WTC11 (cell line): ENCODE results near the gene MACROD2.

Experiments
- CTCF ChIP-seq: fragments of 200-600 bp; IDR thresholded peaks from 2 replicates; pipeline ENCODE4 v1.8.0; 2022; ENCODE audit warnings: antibody characterized with exemption
- MAX ChIP-seq: sonication (generic); formaldehyde crosslinking; IDR thresholded peaks from 2 replicates; pipeline ENCODE4 v1.8.0; 2022; ENCODE audit warnings: mild to moderate bottlenecking, missing genetic modification reagents
- MYBL2 ChIP-seq: sonication (generic); formaldehyde crosslinking; IDR thresholded peaks from 2 replicates; pipeline ENCODE4 v1.8.1; 2023; ENCODE audit warnings: mild to moderate bottlenecking, moderate library complexity, missing genetic modification reagents
- PRDM15 ChIP-seq: sonication (generic); formaldehyde crosslinking; IDR thresholded peaks from 2 replicates; pipeline ENCODE4 v1.8.0; 2022; ENCODE audit warnings: missing genetic modification reagents
- TF ChIP-seq, protein P1 (sequence below): sonication (generic); formaldehyde crosslinking; IDR thresholded peaks from 2 replicates; pipeline ENCODE4 v1.8.0; 2022; ENCODE audit warnings: mild to moderate bottlenecking, missing genetic modification reagents
- TF ChIP-seq, protein P2 (sequence below): sonication (generic); formaldehyde crosslinking; IDR thresholded peaks from 2 replicates; pipeline ENCODE4 v1.8.1; 2023; ENCODE audit warnings: mild to moderate bottlenecking, moderate library complexity, missing genetic modification reagents
- TF ChIP-seq, protein P3 (sequence below): sonication (generic); formaldehyde crosslinking; IDR thresholded peaks from 2 replicates; pipeline ENCODE4 v1.8.0; 2023; ENCODE audit warnings: missing genetic modification reagents, mild to moderate bottlenecking, borderline replicate concordance
- TF ChIP-seq, protein P4 (sequence below): sonication (generic); formaldehyde crosslinking; IDR thresholded peaks from 2 replicates; pipeline ENCODE4 v1.8.1; 2022; ENCODE audit warnings: low read depth, missing genetic modification reagents, borderline replicate concordance

DNA sequence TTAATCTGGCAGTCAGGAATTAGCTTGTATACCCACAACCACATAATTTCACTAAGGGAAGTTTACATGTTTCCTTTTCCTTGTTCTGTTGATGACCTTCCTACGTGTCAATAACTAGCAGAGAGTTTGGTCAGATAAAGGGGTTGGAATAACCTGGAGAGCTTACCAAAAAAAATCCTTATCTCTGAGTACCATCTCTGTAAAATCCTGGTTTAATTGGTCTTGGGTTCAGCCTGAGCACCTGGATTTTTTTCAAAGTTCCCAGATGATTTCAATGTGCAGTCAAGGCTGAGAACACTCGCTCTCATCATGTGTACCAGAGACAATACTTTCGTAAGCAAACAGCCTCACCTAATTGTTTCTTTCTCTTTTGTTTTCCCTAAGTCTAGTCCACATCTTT, 825.9 kb downstream of the MACROD2 start:
- TF ChIP-seq, protein P1, sequence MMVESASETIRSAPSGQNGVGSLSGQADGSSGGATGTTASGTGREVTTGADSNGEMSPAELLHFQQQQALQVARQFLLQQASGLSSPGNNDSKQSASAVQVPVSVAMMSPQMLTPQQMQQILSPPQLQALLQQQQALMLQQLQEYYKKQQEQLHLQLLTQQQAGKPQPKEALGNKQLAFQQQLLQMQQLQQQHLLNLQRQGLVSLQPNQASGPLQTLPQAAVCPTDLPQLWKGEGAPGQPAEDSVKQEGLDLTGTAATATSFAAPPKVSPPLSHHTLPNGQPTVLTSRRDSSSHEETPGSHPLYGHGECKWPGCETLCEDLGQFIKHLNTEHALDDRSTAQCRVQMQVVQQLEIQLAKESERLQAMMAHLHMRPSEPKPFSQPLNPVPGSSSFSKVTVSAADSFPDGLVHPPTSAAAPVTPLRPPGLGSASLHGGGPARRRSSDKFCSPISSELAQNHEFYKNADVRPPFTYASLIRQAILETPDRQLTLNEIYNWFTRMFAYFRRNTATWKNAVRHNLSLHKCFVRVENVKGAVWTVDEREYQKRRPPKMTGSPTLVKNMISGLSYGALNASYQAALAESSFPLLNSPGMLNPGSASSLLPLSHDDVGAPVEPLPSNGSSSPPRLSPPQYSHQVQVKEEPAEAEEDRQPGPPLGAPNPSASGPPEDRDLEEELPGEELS (CRISPR knock-in tag) = no peak
- TF ChIP-seq, protein P2, sequence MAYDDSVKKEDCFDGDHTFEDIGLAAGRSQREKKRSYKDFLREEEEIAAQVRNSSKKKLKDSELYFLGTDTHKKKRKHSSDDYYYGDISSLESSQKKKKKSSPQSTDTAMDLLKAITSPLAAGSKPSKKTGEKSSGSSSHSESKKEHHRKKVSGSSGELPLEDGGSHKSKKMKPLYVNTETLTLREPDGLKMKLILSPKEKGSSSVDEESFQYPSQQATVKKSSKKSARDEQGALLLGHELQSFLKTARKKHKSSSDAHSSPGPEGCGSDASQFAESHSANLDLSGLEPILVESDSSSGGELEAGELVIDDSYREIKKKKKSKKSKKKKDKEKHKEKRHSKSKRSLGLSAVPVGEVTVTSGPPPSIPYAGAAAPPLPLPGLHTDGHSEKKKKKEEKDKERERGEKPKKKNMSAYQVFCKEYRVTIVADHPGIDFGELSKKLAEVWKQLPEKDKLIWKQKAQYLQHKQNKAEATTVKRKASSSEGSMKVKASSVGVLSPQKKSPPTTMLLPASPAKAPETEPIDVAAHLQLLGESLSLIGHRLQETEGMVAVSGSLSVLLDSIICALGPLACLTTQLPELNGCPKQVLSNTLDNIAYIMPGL = no peak
- TF ChIP-seq MYBL2 (CRISPR knock-in tag) = no peak
- TF ChIP-seq CTCF = no peak
- TF ChIP-seq MAX (CRISPR knock-in tag) = no peak
- no peak for TF ChIP-seq PRDM15
- TF ChIP-seq, protein P3, sequence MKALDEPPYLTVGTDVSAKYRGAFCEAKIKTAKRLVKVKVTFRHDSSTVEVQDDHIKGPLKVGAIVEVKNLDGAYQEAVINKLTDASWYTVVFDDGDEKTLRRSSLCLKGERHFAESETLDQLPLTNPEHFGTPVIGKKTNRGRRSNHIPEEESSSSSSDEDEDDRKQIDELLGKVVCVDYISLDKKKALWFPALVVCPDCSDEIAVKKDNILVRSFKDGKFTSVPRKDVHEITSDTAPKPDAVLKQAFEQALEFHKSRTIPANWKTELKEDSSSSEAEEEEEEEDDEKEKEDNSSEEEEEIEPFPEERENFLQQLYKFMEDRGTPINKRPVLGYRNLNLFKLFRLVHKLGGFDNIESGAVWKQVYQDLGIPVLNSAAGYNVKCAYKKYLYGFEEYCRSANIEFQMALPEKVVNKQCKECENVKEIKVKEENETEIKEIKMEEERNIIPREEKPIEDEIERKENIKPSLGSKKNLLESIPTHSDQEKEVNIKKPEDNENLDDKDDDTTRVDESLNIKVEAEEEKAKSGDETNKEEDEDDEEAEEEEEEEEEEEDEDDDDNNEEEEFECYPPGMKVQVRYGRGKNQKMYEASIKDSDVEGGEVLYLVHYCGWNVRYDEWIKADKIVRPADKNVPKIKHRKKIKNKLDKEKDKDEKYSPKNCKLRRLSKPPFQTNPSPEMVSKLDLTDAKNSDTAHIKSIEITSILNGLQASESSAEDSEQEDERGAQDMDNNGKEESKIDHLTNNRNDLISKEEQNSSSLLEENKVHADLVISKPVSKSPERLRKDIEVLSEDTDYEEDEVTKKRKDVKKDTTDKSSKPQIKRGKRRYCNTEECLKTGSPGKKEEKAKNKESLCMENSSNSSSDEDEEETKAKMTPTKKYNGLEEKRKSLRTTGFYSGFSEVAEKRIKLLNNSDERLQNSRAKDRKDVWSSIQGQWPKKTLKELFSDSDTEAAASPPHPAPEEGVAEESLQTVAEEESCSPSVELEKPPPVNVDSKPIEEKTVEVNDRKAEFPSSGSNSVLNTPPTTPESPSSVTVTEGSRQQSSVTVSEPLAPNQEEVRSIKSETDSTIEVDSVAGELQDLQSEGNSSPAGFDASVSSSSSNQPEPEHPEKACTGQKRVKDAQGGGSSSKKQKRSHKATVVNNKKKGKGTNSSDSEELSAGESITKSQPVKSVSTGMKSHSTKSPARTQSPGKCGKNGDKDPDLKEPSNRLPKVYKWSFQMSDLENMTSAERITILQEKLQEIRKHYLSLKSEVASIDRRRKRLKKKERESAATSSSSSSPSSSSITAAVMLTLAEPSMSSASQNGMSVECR (CRISPR knock-in tag) = no peak
- TF ChIP-seq, protein P4, sequence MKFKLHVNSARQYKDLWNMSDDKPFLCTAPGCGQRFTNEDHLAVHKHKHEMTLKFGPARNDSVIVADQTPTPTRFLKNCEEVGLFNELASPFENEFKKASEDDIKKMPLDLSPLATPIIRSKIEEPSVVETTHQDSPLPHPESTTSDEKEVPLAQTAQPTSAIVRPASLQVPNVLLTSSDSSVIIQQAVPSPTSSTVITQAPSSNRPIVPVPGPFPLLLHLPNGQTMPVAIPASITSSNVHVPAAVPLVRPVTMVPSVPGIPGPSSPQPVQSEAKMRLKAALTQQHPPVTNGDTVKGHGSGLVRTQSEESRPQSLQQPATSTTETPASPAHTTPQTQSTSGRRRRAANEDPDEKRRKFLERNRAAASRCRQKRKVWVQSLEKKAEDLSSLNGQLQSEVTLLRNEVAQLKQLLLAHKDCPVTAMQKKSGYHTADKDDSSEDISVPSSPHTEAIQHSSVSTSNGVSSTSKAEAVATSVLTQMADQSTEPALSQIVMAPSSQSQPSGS (CRISPR knock-in tag) = no peak
